HG03575 (cell line): Measurements from ENCODE around the gene ERC2.

Source experiments
- ATAC-seq: cut with Tn5 transposase; IDR thresholded peaks from one replicate; pipeline ENCODE4 v1.9.1; 2021; ENCODE audit not compliant: unreplicated experiment, insufficient number of reproducible peaks, low FRiP score; ENCODE audit errors: extremely low read depth

ERC2 gene

GRCh38 chr3:55648591-55649318 lies 819.5 kb downstream of the ERC2 start:
- ATAC-seq: no peak

GRCh38 chr3:55647670-55648069 lies 820.6 kb downstream of the ERC2 start:
- ATAC-seq: no peak

GRCh38 chr3:55647063-55647462 lies 821.2 kb downstream of the ERC2 start:
- no peak for ATAC-seq

GRCh38 chr3:55646121-55646520 lies 822.1 kb downstream of the ERC2 start:
- ATAC-seq: no peak

- ATAC-seq: no peak
Measured at GRCh38 chr3:55645422-55645821, 822.8 kb downstream of the ERC2 start.

GRCh38 chr3:55643283-55643682 lies 825.0 kb downstream of the ERC2 start:
- ATAC-seq: no peak

GRCh38 chr3:55641964-55642363 lies 826.3 kb downstream of the ERC2 start:
- no peak for ATAC-seq

GRCh38 chr3:55639896-55640765 lies 828.1 kb downstream of the ERC2 start:
- ATAC-seq: no peak

GRCh38 chr3:55639143-55639542 lies 829.1 kb downstream of the ERC2 start:
- no peak for ATAC-seq

- no peak for ATAC-seq
Measured at GRCh38 chr3:55637906-55638638, 830.2 kb downstream of the ERC2 start.

- no peak for ATAC-seq
Measured at GRCh38 chr3:55636300-55637195, 831.7 kb downstream of the ERC2 start.

GRCh38 chr3:55634345-55634744 lies 833.9 kb downstream of the ERC2 start:
- ATAC-seq: no peak

- ATAC-seq: no peak
Measured at GRCh38 chr3:55633333-55633732, 834.9 kb downstream of the ERC2 start.

- ATAC-seq: no peak
Measured at GRCh38 chr3:55631766-55632331, 836.4 kb downstream of the ERC2 start.

GRCh38 chr3:55630921-55631299 lies 837.4 kb downstream of the ERC2 start:
- ATAC-seq: no peak

- no peak for ATAC-seq
Measured at GRCh38 chr3:55630280-55630920, 837.9 kb downstream of the ERC2 start.

- no peak for ATAC-seq
Measured at GRCh38 chr3:55629432-55629831, 838.8 kb downstream of the ERC2 start.

GRCh38 chr3:55626279-55626665 lies 842.0 kb downstream of the ERC2 start:
- no peak for ATAC-seq
